ENCODE results near the gene GDAP2. TPM values are rescaled to one million over a fixed set of nuclear protein-coding genes. Genes with fewer than 3 reads are reported as not detected.

GDAP2 gene
- total RNA-seq, 1 experiment from 2014 or later, result 23.5 TPM

DNA sequence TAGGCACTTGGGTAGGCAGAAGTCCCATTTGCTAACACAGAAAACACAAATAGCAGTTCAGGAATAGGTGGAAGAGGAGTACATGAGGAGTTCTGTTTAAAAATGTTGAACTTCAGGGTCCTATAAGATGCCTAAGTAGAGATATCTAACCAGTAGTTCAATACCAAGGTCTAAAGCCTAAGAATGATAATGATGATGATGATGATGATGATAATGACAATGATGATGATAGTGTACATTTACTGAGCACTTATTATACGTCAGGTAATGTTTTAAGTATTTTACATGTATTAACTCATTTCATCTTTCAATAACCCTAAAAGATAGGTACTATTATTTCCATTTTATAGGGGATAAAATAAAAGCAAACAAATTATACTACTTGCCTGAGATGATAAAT lies 50.1 kb downstream of the GDAP2 start:
- TF ChIP-seq, protein P1, sequence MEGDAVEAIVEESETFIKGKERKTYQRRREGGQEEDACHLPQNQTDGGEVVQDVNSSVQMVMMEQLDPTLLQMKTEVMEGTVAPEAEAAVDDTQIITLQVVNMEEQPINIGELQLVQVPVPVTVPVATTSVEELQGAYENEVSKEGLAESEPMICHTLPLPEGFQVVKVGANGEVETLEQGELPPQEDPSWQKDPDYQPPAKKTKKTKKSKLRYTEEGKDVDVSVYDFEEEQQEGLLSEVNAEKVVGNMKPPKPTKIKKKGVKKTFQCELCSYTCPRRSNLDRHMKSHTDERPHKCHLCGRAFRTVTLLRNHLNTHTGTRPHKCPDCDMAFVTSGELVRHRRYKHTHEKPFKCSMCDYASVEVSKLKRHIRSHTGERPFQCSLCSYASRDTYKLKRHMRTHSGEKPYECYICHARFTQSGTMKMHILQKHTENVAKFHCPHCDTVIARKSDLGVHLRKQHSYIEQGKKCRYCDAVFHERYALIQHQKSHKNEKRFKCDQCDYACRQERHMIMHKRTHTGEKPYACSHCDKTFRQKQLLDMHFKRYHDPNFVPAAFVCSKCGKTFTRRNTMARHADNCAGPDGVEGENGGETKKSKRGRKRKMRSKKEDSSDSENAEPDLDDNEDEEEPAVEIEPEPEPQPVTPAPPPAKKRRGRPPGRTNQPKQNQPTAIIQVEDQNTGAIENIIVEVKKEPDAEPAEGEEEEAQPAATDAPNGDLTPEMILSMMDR (conservative IDR thresholded peaks at IDR 0.05; ENCODE audit: low read depth, low read length), result no peak
- no peak for TF ChIP-seq EZH2 (IDR thresholded peaks at IDR 0.05; ENCODE audit: borderline replicate concordance, low read depth, low read length, poor library complexity, severe bottlenecking)
- POLR2A ChIA-PET (ENCODE audit: low non-redundant PET), result no interaction called here
- H3K36me3 ChIP-seq (ENCODE audit: insufficient read depth, low read length, poor library complexity, severe bottlenecking), result peaks cover 7% of the 10 kb centered on the region
- no peak overlapping the region for H3K4me3 ChIP-seq (ENCODE audit: low read depth, low read length, poor library complexity, severe bottlenecking)
- BruUV-seq (replicated peaks), result no TSS peak
- intact Hi-C loops (cut with micrococcal nuclease; ENCODE audit: unreplicated experiment), result no loop called here
- H3K4me1 ChIP-seq (ENCODE audit: insufficient read depth, low read length, poor library complexity, severe bottlenecking), result no peaks in the 10 kb centered on the region
- H3K9me3 ChIP-seq (ENCODE audit: low read depth, low read length, poor library complexity, severe bottlenecking), result no peaks in the 10 kb centered on the region
- CTCF ChIA-PET, result no interaction called here
- no peak for DNase-seq (ENCODE audit: low spot score)
- H3K27me3 ChIP-seq (replicated peaks; ENCODE audit: insufficient read depth, low read depth, low read length, poor library complexity), result no peaks in the 10 kb centered on the region
- H3K27ac ChIP-seq (ENCODE audit: low read depth, low read length, poor library complexity, severe bottlenecking), result no peak overlapping the region

- CTCF ChIA-PET, result no interaction called here
- Histone ChIP-seq H3K27ac (ENCODE audit: low read depth, low read length, poor library complexity, severe bottlenecking) (no peak overlapping the region), H3K36me3 (ENCODE audit: insufficient read depth, low read length, poor library complexity, severe bottlenecking) (peaks cover 7% of the 10 kb centered on the region), H3K9me3 (ENCODE audit: low read depth, low read length, poor library complexity, severe bottlenecking) (no peaks in the 10 kb centered on the region), H3K27me3 (replicated peaks; ENCODE audit: insufficient read depth, low read depth, low read length, poor library complexity) (no peaks in the 10 kb centered on the region), H3K4me3 (ENCODE audit: low read depth, low read length, poor library complexity, severe bottlenecking) (no peak overlapping the region), H3K4me1 (ENCODE audit: insufficient read depth, low read length, poor library complexity, severe bottlenecking) (no peaks in the 10 kb centered on the region)
- TF ChIP-seq, protein P1 (conservative IDR thresholded peaks at IDR 0.05; ENCODE audit: low read depth, low read length), result no peak
- no peak for TF ChIP-seq EZH2 (IDR thresholded peaks at IDR 0.05; ENCODE audit: borderline replicate concordance, low read depth, low read length, poor library complexity, severe bottlenecking)
- BruUV-seq (replicated peaks), result no TSS peak
- POLR2A ChIA-PET (ENCODE audit: low non-redundant PET), result no interaction called here
- intact Hi-C loops (cut with micrococcal nuclease; ENCODE audit: unreplicated experiment), result no loop called here
- DNase-seq (ENCODE audit: low spot score), result no peak
Measured at GRCh38 chr1:117877823-117878222, 51.6 kb downstream of the GDAP2 start.

- intact Hi-C loops (cut with micrococcal nuclease; ENCODE audit: unreplicated experiment), result no loop called here
- Histone ChIP-seq H3K36me3 (ENCODE audit: insufficient read depth, low read length, poor library complexity, severe bottlenecking) (peaks cover 8% of the 10 kb centered on the region), H3K4me3 (ENCODE audit: low read depth, low read length, poor library complexity, severe bottlenecking) (no peak overlapping the region), H3K27ac (ENCODE audit: low read depth, low read length, poor library complexity, severe bottlenecking) (no peak overlapping the region), H3K9me3 (ENCODE audit: low read depth, low read length, poor library complexity, severe bottlenecking) (no peaks in the 10 kb centered on the region), H3K4me1 (ENCODE audit: insufficient read depth, low read length, poor library complexity, severe bottlenecking) (no peaks in the 10 kb centered on the region), H3K27me3 (replicated peaks; ENCODE audit: insufficient read depth, low read depth, low read length, poor library complexity) (no peaks in the 10 kb centered on the region)
- POLR2A ChIA-PET (ENCODE audit: low non-redundant PET), result no interaction called here
- DNase-seq (ENCODE audit: low spot score), result no peak
- BruUV-seq (replicated peaks), result no TSS peak
- TF ChIP-seq EZH2 (IDR thresholded peaks at IDR 0.05; ENCODE audit: borderline replicate concordance, low read depth, low read length, poor library complexity, severe bottlenecking), result no peak
- TF ChIP-seq, protein P1 (conservative IDR thresholded peaks at IDR 0.05; ENCODE audit: low read depth, low read length), result no peak
- CTCF ChIA-PET, result no interaction called here
Measured at GRCh38 chr1:117871013-117871412, 58.4 kb downstream of the GDAP2 start.
